GM21723 (cell line): ENCODE results near the gene CHID1.

Experiments
- ATAC-seq: cut with Tn5 transposase; IDR thresholded peaks from one replicate; pipeline ENCODE4 v1.9.1; 2021; ENCODE audit warnings: mild to moderate bottlenecking, moderate library complexity; ENCODE audit not compliant: unreplicated experiment

Gene CHID1

GRCh38 chr11:826227-826621 is 84.4 kb downstream of the CHID1 start:
- no peak for ATAC-seq

- no peak for ATAC-seq
Measured at GRCh38 chr11:825366-826226, 85.0 kb downstream of the CHID1 start.

DNA sequence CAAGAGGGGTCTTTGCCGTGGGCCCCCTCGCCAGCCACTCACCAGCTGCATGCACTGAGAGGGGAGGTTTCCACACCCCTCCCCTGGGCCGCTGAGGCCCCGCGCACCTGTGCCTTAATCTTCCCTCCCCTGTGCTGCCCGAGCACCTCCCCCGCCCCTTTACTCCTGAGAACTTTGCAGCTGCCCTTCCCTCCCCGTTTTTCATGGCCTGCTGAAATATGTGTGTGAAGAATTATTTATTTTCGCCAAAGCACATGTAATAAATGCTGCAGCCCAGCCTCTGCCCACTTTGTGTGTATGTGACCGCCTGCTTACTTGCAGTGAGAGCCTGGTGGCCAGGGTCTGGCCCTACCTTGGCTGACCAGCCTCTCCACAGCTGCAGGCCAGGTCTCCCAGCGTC is 85.7 kb downstream of the CHID1 start:
- no peak for ATAC-seq

- ATAC-seq, result no peak
Measured at GRCh38 chr11:824292-824880, 86.2 kb downstream of the CHID1 start.

DNA sequence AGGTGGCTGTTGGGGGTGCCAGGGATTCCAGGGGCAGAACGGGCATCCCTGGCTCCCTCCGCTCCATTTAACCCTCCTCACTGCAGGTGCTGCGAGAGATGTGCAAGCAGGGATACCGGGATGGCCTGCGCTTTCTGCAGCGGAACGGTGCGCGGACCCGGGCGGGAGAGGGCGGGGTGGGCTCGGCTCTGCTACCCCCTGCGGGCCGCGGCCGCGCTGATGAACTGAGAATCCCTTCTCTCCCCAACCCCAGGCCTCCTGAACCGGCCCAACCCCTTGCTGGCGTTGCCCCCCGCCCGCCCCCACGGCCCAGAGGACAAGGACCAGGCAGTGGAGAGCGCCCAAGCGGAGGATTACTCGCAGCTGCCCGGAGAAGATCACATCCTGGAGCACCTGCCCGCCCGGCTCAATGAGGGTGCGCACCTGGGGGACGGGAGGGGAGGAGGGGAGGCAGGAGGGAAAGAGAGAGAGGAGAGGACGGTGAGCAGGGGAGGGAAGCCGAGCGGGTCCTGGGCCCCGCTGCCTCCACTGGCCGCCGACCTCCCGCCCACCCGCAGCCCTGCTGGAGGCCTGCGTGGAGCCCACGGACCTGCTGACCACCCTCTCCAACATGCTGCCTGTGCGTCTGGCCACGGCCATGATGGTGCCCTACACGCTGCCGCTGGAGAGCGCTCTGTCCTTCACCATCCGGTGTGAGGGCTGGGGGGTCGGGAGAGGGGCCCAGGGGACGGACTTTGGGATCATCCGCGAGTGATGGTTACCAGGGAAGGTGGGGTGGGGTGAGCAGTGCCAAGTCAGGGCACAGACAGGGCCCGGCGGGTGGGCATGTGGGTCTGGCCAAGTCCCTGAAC is 86.9 kb downstream of the CHID1 start:
- no peak for ATAC-seq

- ATAC-seq, result no peak
Measured at GRCh38 chr11:821512-822371, 88.9 kb downstream of the CHID1 start.

DNA sequence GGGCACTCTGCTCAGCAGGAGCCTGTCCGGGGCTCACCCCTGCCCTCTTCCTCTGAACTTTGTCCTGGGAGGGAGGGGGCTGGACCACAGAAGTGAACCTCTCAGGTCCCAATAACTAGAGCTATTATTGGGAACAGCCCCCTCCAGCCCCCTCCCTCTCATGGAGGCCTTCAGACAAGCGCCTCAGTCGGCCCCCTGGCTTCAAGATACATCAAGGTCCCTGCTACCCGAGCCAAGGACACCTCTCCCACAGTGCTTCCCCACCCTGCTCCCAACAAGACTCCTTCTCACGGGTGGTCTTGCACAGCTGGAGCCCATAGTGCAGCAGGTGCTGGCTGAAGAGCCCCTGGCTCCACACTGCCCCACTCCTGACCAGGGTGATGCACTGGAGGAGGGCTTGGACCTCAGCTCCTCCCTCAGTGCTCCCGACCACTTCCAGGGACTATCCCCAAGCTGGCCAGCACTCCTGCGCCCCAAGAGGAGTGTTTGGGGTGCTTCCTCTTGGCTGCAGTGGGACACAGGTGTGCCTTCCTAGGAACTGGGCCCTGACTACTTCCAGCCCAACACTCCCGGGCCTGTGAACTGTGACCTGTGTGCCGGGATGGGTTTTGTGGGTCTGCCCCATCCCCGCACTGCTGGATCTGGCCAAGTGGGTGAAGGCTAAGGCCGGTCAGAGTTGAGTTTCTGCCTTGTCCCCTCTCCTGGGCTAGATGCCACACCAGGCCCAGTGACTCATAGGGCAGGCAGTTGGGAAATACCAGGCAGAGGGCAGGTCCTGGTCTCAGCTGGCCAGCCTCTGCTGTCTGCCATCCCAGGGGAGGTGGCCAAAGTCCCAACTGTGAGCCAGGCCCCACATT is 89.7 kb downstream of the CHID1 start:
- ATAC-seq, result no peak

DNA sequence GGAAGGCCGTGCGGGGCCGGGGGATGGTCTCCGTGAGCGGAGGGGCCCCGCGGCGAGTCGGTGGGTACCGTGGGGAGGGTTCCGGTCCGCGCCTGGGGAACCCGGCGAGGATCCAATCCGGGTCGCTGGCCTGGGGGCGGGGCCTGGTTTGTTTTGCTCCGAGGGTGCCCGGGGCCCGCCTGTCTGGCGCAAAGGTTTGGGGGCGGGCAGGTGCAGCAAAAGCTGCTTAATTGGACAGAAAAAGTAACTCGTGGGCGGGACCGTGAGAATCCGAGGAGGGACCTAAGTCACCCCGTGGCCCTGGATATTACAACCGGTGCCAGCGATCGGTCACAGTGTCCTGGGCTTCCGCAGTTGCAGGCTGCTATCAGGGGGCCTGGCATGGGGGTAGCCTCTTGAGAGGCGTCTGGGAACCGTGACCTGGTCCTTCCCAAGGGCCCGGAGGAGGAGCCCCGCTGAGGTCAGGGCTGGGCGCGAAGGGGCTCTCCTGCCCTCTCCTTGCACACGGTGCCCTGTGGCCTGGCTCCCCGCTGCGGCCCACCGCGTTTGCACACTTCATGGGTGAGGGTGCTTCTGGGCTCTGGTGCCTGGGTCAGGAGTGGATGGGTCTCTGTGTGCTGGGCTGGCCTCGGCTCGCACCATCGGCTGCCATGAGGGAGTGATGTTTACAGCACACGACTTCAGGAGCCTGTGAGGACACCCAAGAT is 90.5 kb downstream of the CHID1 start:
- ATAC-seq, result peak; percentile 63

DNA sequence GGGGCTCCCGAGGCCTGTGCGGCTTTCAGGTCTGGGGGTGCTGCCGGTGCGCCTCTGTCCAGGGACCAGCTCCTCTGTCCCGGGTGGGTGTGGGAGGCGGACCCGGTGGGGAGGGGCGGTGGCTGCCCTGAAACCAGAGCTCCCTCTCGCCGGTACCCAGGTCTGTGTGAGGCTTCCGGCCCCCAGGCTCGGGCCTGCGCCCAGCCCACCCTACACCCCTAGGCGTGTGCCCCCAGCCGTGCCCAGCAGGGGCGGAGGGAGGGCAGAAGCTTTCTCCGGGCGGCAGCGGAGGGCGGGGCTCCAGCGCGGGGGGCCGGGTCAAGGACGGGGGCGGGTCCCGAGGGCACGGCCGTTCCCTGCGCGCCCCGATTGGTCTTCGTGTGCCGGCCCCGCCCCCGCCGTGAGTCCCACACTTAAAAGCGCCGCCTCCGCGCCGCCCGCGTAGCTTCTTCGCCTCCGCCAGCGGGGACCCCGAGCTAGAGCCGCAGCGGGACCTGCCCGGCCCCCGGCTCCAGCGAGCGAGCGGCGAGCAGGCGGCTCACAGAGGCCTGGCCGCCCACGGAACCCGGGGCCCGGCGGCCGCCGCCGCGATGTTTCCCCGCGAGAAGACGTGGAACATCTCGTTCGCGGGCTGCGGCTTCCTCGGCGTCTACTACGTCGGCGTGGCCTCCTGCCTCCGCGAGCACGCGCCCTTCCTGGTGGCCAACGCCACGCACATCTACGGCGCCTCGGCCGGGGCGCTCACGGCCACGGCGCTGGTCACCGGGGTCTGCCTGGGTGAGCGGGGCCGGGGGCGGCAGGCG is 91.3 kb downstream of the CHID1 start:
- peak; percentile 61 for ATAC-seq

- peak; percentile 2 for ATAC-seq
Measured at GRCh38 chr11:818396-819128, 92.0 kb downstream of the CHID1 start, which contains the start of gene PNPLA2. TSS of gene PNPLA2 (plus strand) at chr11:818914. CDS start at chr11:819719, 805 bp downstream.
